HG02840 (cell line): Measurements from ENCODE around the gene PDE11A.

Experiments used
- ATAC-seq: cut with Tn5 transposase; IDR thresholded peaks from one replicate; pipeline ENCODE4 v1.9.1; 2021; ENCODE audit warnings: mild to moderate bottlenecking, moderate library complexity, moderate number of reproducible peaks; ENCODE audit not compliant: unreplicated experiment, low FRiP score

The PDE11A gene

DNA sequence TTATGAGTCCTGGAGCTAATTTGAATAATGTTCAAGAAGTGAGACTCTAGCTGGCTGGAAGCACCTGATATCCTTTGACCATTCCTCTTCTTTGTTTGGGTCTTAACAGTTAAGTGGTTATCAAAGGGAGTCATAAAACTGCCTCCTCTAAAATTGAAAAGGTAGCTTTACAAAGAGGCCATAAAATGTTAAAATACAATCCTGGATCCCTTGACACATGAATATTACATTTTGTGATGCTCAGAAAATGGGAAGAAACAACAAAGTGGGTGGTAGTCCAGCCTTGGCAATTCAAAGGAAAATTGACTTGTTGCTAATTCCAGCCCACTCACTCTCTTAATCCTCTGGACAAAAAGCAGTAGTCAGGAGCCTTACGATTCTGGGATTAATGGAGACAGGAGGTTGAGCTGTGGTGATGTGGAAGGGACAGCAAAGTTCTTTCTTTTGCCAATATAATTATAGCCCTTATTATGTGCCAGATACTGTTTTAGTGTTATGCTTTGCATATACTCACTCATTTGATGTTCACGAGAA lies 339.2 kb downstream of the PDE11A start:
- no peak for ATAC-seq

GRCh38 chr2:177731384-177731783 lies 341.2 kb downstream of the PDE11A start:
- no peak for ATAC-seq

GRCh38 chr2:177730792-177731191 lies 341.8 kb downstream of the PDE11A start:
- ATAC-seq, result no peak

DNA sequence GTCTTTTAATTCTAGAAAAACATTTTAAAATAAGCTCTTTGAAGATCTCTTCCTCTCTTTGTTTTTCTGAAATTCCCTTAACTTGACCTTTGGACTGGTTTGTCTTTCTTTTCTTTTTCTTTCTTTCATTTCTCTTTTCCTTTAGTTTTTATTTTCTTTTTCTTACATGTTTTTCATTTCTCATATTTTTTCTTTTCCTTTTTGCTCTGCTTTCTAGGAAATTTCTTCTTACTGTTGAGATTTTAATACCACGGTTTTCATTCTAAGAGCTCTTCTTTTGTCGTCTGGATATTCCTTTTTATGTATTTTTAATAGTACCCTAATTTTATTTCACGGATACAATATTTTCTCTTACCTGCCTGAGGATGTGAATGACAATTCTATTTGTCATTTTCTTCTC lies 342.2 kb downstream of the PDE11A start:
- ATAC-seq, result no peak

DNA sequence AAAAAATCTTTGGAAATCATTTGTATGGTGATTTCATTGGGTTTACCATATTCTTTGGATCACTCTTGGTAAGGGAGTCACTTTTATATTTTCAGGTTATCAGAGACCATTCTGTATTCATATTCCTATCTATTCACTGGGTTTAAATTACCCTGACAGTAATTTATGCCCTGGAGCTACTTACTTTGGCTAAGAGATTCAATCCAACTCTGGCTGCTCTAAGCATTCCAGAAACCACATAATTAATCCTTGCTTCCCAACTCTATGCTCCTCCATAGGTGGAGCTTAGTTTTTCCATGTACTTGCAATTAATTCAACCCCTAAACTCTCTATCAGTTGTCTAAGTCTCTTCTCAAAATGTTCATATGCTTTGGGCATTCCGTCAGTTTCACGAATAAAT lies 343.7 kb downstream of the PDE11A start:
- no peak for ATAC-seq

DNA sequence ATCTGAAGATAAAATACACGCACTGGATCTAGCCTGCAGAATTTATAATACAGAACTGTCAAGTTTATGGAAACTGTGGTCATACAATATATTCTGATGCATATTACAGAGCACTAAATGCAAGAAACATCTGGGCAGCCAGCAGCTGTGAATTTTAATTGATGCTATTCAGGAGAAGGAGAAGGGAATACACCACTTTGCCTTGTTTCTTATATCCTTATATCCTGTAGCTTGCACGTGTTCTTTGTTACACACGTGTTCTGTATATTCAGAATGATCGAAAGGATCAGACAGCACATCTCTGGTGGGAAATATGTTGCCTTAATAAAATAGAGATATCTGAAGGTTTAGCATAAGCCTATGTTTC lies 344.2 kb downstream of the PDE11A start:
- ATAC-seq, result no peak

DNA sequence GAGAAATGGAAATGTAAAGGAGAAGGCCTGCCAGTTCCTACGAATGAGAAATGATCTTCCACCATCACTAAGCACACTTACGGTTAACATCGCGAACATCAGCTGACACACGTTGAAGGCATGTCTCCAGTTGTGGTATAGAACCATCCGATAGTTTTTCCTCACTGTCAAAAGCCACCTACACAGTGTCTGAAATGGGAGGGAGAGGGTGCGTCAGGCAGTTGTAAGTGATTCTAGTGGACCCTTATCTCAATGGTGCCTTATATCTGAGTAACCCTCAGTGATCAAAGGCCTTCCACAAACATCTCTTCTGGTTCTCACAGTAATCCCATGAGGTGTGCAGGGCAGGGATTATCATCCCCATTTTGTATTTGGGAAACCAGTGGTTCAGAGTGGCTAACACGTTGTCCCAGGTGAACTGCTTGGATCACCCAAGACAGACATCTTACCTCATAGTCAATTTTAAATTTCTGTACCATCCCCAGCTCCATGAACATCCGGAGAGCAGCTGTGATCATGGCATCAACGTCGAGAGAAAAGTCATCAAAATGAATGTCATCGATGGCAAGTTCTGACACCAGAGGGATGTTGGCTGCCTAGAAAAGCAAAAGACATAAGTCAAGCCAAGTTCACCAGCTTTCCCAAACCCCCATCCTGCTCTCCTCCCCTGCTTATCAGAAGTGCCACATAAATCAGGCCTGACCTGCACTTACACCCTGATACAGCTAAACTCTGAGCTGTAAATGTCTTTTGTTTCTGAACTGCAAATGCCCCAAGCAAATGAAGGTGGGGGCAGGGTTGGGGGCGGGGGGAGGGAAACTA lies 344.8 kb downstream of the PDE11A start:
- ATAC-seq, result no peak

- ATAC-seq, result no peak
Observed at GRCh38 chr2:177726931-177727348, 345.6 kb downstream of the PDE11A start.

DNA sequence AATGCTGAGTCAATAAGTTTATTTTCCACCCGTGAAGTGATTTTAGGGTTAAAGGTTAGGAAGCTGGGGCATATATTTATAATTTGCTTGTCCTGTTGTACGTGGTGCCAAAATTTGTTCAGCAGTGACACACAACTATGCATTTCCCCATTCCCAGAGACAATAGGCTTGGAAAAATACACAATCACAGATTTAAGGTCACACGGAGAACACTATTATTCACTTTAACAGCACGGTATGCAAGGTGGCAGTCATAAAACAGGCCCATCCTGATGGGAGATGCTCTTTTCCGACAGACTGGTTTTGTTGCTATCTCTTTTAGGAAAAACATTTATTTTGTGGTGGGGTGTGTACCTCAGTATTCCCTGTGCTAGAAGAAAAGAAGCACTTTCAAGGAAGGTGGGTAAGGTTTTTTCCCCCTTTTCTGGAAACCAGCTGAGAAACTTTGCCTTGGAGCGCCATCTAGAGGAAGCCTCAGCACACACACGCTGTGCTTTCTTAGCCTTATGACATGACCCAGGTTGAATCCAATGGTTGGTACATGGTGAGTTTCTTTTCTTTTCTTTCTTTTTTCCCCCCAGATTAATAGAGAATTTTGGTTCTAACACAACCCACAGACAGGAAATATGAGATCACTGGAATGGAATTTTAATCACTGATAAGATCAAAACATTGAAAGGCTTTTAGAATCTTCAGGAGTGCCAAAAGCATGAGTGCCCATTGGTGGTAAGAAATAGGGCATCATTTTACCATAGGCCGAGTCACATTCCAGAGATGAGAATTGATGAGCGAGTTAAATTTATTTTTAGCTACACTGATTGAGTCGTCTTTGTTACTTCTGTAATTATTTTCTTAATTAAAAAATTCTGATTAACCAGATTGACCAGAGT lies 347.9 kb downstream of the PDE11A start:
- no peak for ATAC-seq

DNA sequence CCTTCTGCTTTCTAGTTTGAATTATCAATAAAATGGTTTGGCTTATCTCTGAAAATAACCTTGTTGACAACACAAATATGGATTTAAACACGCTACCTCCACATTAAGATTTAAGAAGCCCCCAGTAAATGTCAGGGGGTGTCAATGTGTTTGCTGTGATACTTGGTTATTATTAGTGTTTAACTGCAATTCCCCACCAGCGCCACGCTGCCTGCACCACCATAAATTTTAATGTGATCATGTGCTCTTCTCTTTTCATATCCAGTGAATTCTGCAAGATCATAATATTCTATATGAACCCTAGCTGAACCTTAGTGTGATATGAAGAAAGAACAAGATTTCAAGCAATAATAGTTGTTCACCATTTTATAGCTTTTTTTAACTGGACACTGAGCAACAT lies 349.3 kb downstream of the PDE11A start:
- ATAC-seq, result no peak

GRCh38 chr2:177721818-177722567 lies 350.6 kb downstream of the PDE11A start:
- ATAC-seq, result no peak

DNA sequence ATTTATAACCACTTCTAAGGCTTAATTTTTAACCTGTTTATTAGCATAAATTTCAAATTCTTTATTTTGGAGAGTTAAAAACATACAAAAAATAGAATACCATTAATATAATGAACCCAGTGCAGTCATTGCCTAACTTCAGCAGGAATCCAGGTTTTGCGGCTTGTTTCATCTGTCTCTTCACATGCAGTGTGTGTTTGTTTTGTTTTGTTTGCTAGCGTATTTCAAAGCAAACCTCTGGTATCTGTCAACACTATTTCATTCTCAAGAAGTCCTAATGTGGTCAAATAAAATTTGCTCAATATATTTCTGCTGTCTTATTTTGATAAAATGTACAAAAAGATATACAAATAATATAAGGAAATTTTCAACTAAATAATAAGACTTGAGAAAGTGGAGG lies 351.5 kb downstream of the PDE11A start:
- no peak for ATAC-seq

- ATAC-seq, result no peak
Observed at GRCh38 chr2:177717831-177718618, 354.6 kb downstream of the PDE11A start.

GRCh38 chr2:177716484-177716883 lies 356.1 kb downstream of the PDE11A start:
- ATAC-seq, result no peak

- ATAC-seq, result no peak
Observed at GRCh38 chr2:177715771-177716170, 356.8 kb downstream of the PDE11A start.

- no peak for ATAC-seq
Observed at GRCh38 chr2:177714704-177715103, 357.9 kb downstream of the PDE11A start.

DNA sequence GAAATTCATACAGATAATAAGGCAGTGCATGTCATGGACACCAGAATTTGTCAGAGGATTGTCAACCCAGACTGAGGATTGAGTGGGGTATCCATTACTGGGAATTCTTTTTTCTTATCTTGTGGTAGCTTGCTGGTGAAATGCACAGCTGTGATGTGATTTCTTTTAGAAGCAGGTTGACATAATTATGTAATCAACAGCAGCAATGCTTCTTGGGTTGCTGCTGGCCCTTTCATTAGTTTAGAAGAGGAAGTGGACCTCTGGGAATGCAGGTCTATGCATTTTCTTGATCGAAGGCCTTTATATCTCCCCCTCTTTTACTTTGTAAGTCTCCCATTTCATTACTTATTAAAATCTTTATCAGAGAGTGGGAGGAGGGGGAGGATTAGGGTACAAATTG lies 360.1 kb downstream of the PDE11A start:
- ATAC-seq, result no peak

GRCh38 chr2:177711483-177712265 lies 360.9 kb downstream of the PDE11A start:
- ATAC-seq, result no peak

GRCh38 chr2:177710889-177711288 lies 361.7 kb downstream of the PDE11A start:
- ATAC-seq, result no peak
